Measurements from ENCODE around the gene ADARB2.
A peak's percentile ranks its signal among the peaks of the same experiment; 100 is the strongest.

ADARB2 gene

GRCh38 chr10:1377231-1377630 lies 360.1 kb downstream of the ADARB2 start:
- no peak for DNase-seq

- no peak for DNase-seq
These were observed 360.9 kb downstream of the ADARB2 start for GRCh38 chr10:1376384-1376945.

GRCh38 chr10:1375346-1376170 lies 361.8 kb downstream of the ADARB2 start:
- DNase-seq, result no peak

GRCh38 chr10:1374511-1375345 lies 362.6 kb downstream of the ADARB2 start:
- DNase-seq, result no peak

GRCh38 chr10:1373287-1373686 lies 364.0 kb downstream of the ADARB2 start:
- DNase-seq, result no peak

GRCh38 chr10:1372212-1372611 lies 365.1 kb downstream of the ADARB2 start:
- no peak for DNase-seq

GRCh38 chr10:1370298-1370697 lies 367.0 kb downstream of the ADARB2 start:
- no peak for DNase-seq

- DNase-seq, result no peak
These were observed 367.7 kb downstream of the ADARB2 start for GRCh38 chr10:1369665-1370064.

- DNase-seq, result no peak
These were observed 368.1 kb downstream of the ADARB2 start for GRCh38 chr10:1369197-1369596.

- DNase-seq, result peak; percentile 4
These were observed 368.5 kb downstream of the ADARB2 start for GRCh38 chr10:1368842-1369171.

- DNase-seq, result no peak
These were observed 369.1 kb downstream of the ADARB2 start for GRCh38 chr10:1367938-1368841.

- no peak for DNase-seq
These were observed 370.4 kb downstream of the ADARB2 start for GRCh38 chr10:1366811-1367425.

- DNase-seq, result no peak
These were observed 371.0 kb downstream of the ADARB2 start for GRCh38 chr10:1366322-1366691.

- no peak for DNase-seq
These were observed 371.6 kb downstream of the ADARB2 start for GRCh38 chr10:1365540-1366321.

GRCh38 chr10:1364151-1364910 lies 373.0 kb downstream of the ADARB2 start:
- DNase-seq, result no peak

GRCh38 chr10:1363446-1364121 lies 373.7 kb downstream of the ADARB2 start:
- no peak for DNase-seq

- DNase-seq, result no peak
These were observed 374.5 kb downstream of the ADARB2 start for GRCh38 chr10:1362589-1363445.

- no peak for DNase-seq
These were observed 375.8 kb downstream of the ADARB2 start for GRCh38 chr10:1361411-1362105.
